DND-41 (cell line): Measurements from ENCODE around the gene HYAL1.

Source experiments
- ATAC-seq: fragments of 200-7000 bp; cut with Tn5 transposase; 3 replicates; pipeline ENCODE4 v1.9.1; 2021; ENCODE audit warnings: low read depth; ENCODE audit not compliant: insufficient read depth
- DNase-seq: peaks from one replicate; pipeline ENCODE4 v3.0.0-alpha.2; 2020
- H2AFZ ChIP-seq: 2 replicates; pipeline ENCODE4 v1.6.0; 2012; ENCODE audit warnings: low read depth, low read length
- H3K27ac ChIP-seq: 2 replicates; pipeline ENCODE4 v1.5.1; 2012; ENCODE audit warnings: low read length, inconsistent platforms
- H3K27me3 ChIP-seq: fragments of 200-600 bp; sonication (generic); 2 replicates; pipeline ENCODE4 v1.6.0; 2012; ENCODE audit warnings: low read length, mild to moderate bottlenecking, inconsistent platforms; ENCODE audit not compliant: insufficient read depth, poor library complexity
- H3K36me3 ChIP-seq: 2 replicates; pipeline ENCODE4 v1.5.1; 2012; ENCODE audit warnings: low read length, inconsistent platforms; ENCODE audit not compliant: insufficient read depth
- H3K4me1 ChIP-seq: 2 replicates; pipeline ENCODE4 v1.5.1; 2012; ENCODE audit warnings: mild to moderate bottlenecking, low read length; ENCODE audit not compliant: insufficient read depth
- H3K4me2 ChIP-seq: 2 replicates; pipeline ENCODE4 v1.6.0; 2012; ENCODE audit warnings: mild to moderate bottlenecking, moderate library complexity, low read length, inconsistent platforms; ENCODE audit not compliant: insufficient read depth
- H3K4me3 ChIP-seq, 2 experiments: fragments of 200-600 bp in 1 of 2; shearing (Covaris generic) in 1 of 2; 2 replicates each; pipeline ENCODE4 v1.5.1; 2012 to 2016; ENCODE audit warnings: inconsistent platforms in 2 of 2, low read length in 2 of 2, mild to moderate bottlenecking in 2 of 2, low read depth in 1 of 2, moderate library complexity in 1 of 2
- H3K79me2 ChIP-seq: 2 replicates; pipeline ENCODE4 v1.6.0; 2012; ENCODE audit warnings: low read length, inconsistent platforms; ENCODE audit not compliant: insufficient read depth
- H3K9ac ChIP-seq: 2 replicates; pipeline ENCODE4 v1.6.0; 2012; ENCODE audit warnings: low read depth, mild to moderate bottlenecking, inconsistent platforms, low read length, moderate library complexity
- H3K9me3 ChIP-seq: 2 replicates; pipeline ENCODE4 v1.5.1; 2012; ENCODE audit warnings: low read length, moderate library complexity, mild to moderate bottlenecking, inconsistent platforms; ENCODE audit not compliant: insufficient read depth, severe bottlenecking
- H4K20me1 ChIP-seq: 2 replicates; pipeline ENCODE4 v1.6.0; 2012; ENCODE audit warnings: low read length; ENCODE audit not compliant: insufficient read depth
- CTCF ChIP-seq: IDR thresholded peaks from 2 replicates; pipeline ENCODE4 v1.5.1; 2012; ENCODE audit warnings: borderline replicate concordance, low read length, moderate library complexity, mild to moderate bottlenecking; ENCODE audit not compliant: poor library complexity, severe bottlenecking; ENCODE audit errors: extremely low read depth
- EZH2 ChIP-seq: IDR thresholded peaks from 3 replicates; pipeline ENCODE4 v1.6.1; 2012; ENCODE audit warnings: borderline replicate concordance, low read depth, mild to moderate bottlenecking, moderate library complexity, low read length, inconsistent platforms; ENCODE audit not compliant: severe bottlenecking

The HYAL1 gene

GRCh38 chr3:50251220-50251619 lies 52.2 kb downstream of the HYAL1 start:
- Histone ChIP-seq H3K36me3 (peaks cover 90% of the 10 kb centered on the region), H3K4me2 (no peak overlapping the region), H3K9ac (no peak overlapping the region), H3K4me1 (peaks cover 15% of the 10 kb centered on the region), H3K79me2 (peaks cover 73% of the 10 kb centered on the region), H4K20me1 (peaks cover 87% of the 10 kb centered on the region), H3K9me3 (no peaks in the 10 kb centered on the region), H3K27ac (no peak overlapping the region; the same call in 1 of the 2 replicates), H2AFZ (no peak overlapping the region), H3K27me3 (no peaks in the 10 kb centered on the region), H3K4me3 (no peak overlapping the region)
- no peak for TF ChIP-seq EZH2
- no peak for TF ChIP-seq CTCF
- DNase-seq (no peak), ATAC-seq (no peak)

- Histone ChIP-seq H2AFZ (no peak overlapping the region), H3K9ac (no peak overlapping the region), H3K79me2 (peaks cover 80% of the 10 kb centered on the region), H3K4me1 (peaks cover 22% of the 10 kb centered on the region), H3K9me3 (no peaks in the 10 kb centered on the region), H4K20me1 (peaks cover 92% of the 10 kb centered on the region), H3K4me2 (no peak overlapping the region), H3K27me3 (no peaks in the 10 kb centered on the region), H3K36me3 (peaks cover 88% of the 10 kb centered on the region), H3K27ac (no peak overlapping the region), H3K4me3 (no peak overlapping the region)
- DNase-seq (no peak), ATAC-seq (no peak)
- TF ChIP-seq EZH2: no peak
- TF ChIP-seq CTCF: no peak
Observed at GRCh38 chr3:50250514-50250913, 52.9 kb downstream of the HYAL1 start.
